Caco-2 (cell line): ENCODE measurements around the gene CAPN5. TPM values are rescaled to one million over a fixed set of nuclear protein-coding genes. Genes with fewer than 3 reads are reported as not detected.

Experiments
- BruUV-seq: library from RNA; stranded (reverse); fragments of 400-500 nt; replicated peaks from 2 replicates; lab custom pipeline; 2021; lab: Mats Ljungman, UMichigan
- CTCF ChIA-PET: fragments of 300-600 bp; sonication (Branson Sonifier 250); formaldehyde crosslinking; loops from one replicate; lab custom pipeline; 2022; ENCODE audit warnings: antibody characterized with exemption; lab: Charles Lee
- POLR2A ChIA-PET: fragments of 300-600 bp; sonication (Branson Sonifier 250); formaldehyde crosslinking; loops from one replicate; lab custom pipeline; 2022; ENCODE audit warnings: antibody characterized with exemption; lab: Charles Lee
- DNase-seq, 2 experiments: peaks; one replicate each; pipeline versions ENCODE4 v3.0.0 to v3.0.0-alpha.2; 2020 to 2022
- H3K27me3 ChIP-seq: replicated peaks from 2 replicates; pipeline ENCODE4 v1.6.0; 2011; ENCODE audit warnings: low read length; ENCODE audit not compliant: control insufficient read depth, insufficient read depth
- H3K36me3 ChIP-seq: 2 replicates; pipeline ENCODE4 v1.5.1; 2011; ENCODE audit warnings: low read length; ENCODE audit not compliant: control insufficient read depth, insufficient read depth
- H3K4me1 ChIP-seq: fragments of 250-450 bp; sonication (Bioruptor Pico); 2 replicates; pipeline ENCODE4 v1.5.1; 2020; ENCODE audit warnings: mild to moderate bottlenecking
- H3K4me3 ChIP-seq: 2 replicates; pipeline ENCODE4 v1.5.1; 2011; ENCODE audit warnings: low read depth, mild to moderate bottlenecking, control low read depth, low read length
- H3K9me3 ChIP-seq: fragments of 250-450 bp; sonication (Bioruptor Pico); 2 replicates; pipeline ENCODE4 v1.5.1; 2020; ENCODE audit warnings: mild to moderate bottlenecking, moderate library complexity
- H3K27ac Mint-ChIP-seq: one replicate; pipeline ENCODE4 v1.8.0; 2022; ENCODE audit warnings: mixed read lengths; ENCODE audit not compliant: unreplicated experiment
- H3K27me3 Mint-ChIP-seq: one replicate; pipeline ENCODE4 v1.8.0; 2022; ENCODE audit warnings: mixed read lengths; ENCODE audit not compliant: insufficient read depth, unreplicated experiment
- H3K36me3 Mint-ChIP-seq: one replicate; pipeline ENCODE4 v1.8.0; 2022; ENCODE audit warnings: mild to moderate bottlenecking, mixed read lengths; ENCODE audit not compliant: insufficient read depth, unreplicated experiment
- H3K4me1 Mint-ChIP-seq: one replicate; pipeline ENCODE4 v1.8.0; 2022; ENCODE audit warnings: low read depth, mixed read lengths; ENCODE audit not compliant: unreplicated experiment
- H3K4me3 Mint-ChIP-seq: one replicate; pipeline ENCODE4 v1.8.0; 2022; ENCODE audit warnings: mild to moderate bottlenecking, moderate library complexity, mixed read lengths; ENCODE audit not compliant: unreplicated experiment
- H3K9me3 Mint-ChIP-seq: one replicate; pipeline ENCODE4 v1.8.0; 2022; ENCODE audit warnings: mixed read lengths; ENCODE audit not compliant: unreplicated experiment
- intact Hi-C: fragments of 100-400 bp; cut with micrococcal nuclease; formaldehyde crosslinking; loops from one replicate; pipeline ENCODE4 v1.10.0; 2022; ENCODE audit not compliant: unreplicated experiment
- total RNA-seq: library from RNA; stranded (reverse); gene quantifications from 2 replicates; pipeline ENCODE4 v1.2.3, GENCODE V29; 2022
- TF ChIP-seq, protein P1 (sequence below), 2 experiments: fragments of 200-600 bp in 1 of 2; IDR thresholded peaks; 1 replicate in 1 of 2; 2 replicates in 1 of 2; pipeline versions ENCODE4 v1.5.1 to v1.8.0; 2011 to 2022; ENCODE audit warnings: antibody characterized with exemption in 1 of 2, control low read depth in 1 of 2, inconsistent platforms in 1 of 2, low read depth in 1 of 2, low read length in 1 of 2, mild to moderate bottlenecking in 1 of 2, moderate library complexity in 1 of 2; ENCODE audit not compliant: insufficient read depth in 1 of 2, severe bottlenecking in 1 of 2, unreplicated experiment in 1 of 2

CAPN5 gene
- total RNA-seq, 1 experiment from 2014 or later, result 21.2 TPM

DNA sequence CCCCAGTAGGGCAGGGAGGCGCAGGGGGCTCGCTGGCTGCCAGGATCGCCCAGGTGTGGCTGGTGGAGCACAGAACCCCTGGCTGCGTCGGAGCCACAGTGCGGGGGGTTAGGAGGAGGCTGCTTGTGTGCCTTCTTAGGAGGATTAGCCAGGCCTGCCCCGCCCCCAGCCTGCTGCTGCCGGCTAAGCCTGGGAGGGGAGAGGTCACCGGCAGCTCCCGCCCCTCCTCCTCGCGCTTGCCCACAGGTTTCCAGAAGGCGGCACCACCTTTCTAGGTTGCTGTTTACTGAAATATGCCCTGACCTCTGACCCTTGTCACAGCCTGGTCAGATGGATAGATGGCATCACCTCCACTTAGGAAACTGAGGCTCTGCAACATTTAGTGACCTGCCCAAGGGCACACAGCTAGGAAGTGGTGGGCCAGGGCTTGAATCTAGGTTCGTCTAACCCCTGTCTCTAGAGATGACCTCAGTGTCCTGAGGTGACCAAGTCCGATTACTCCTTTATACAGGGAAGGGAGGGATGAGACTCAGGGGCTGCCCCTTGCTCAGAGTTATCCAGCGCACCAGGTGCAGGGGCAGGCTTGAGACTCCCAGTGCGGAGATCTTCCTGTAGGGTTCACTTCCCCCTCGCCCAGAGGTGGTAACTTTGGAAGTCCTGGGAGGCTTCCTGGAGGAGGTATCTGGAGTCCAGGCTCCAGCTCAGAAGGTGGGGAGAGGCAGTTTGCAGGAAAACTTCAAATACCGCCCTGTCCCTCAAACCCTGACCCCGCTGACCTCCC lies 105.3 kb downstream of the CAPN5 start:
- no peak overlapping the region for H3K4me3 Mint-ChIP-seq
- no peaks in the 10 kb centered on the region for H3K36me3 Mint-ChIP-seq
- ChIA-PET CTCF (interaction anchor here (1.0 to 5.9 kb wide), 4 partner anchors 25 to 45 kb away, joined by 3 to 35 read pairs (median 3); partner anchors contain the start of gene MYO7A), POLR2A (no interaction called here)
- no peaks in the 10 kb centered on the region for H3K9me3 Mint-ChIP-seq
- peak; percentile 78 to 83 for DNase-seq
- intact Hi-C loops, result loop anchor here (5.0 kb wide), 2 partner anchors 45 to 125 kb away; partner anchors contain the start of gene MYO7A
- H3K4me1 Mint-ChIP-seq, result peaks cover 31% of the 10 kb centered on the region
- no peaks in the 10 kb centered on the region for H3K9me3 ChIP-seq
- H3K4me3 ChIP-seq, result no peak overlapping the region
- H3K27me3 ChIP-seq, result no peaks in the 10 kb centered on the region
- H3K4me1 ChIP-seq, result peaks cover 37% of the 10 kb centered on the region
- TF ChIP-seq, protein P1, sequence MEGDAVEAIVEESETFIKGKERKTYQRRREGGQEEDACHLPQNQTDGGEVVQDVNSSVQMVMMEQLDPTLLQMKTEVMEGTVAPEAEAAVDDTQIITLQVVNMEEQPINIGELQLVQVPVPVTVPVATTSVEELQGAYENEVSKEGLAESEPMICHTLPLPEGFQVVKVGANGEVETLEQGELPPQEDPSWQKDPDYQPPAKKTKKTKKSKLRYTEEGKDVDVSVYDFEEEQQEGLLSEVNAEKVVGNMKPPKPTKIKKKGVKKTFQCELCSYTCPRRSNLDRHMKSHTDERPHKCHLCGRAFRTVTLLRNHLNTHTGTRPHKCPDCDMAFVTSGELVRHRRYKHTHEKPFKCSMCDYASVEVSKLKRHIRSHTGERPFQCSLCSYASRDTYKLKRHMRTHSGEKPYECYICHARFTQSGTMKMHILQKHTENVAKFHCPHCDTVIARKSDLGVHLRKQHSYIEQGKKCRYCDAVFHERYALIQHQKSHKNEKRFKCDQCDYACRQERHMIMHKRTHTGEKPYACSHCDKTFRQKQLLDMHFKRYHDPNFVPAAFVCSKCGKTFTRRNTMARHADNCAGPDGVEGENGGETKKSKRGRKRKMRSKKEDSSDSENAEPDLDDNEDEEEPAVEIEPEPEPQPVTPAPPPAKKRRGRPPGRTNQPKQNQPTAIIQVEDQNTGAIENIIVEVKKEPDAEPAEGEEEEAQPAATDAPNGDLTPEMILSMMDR (IDR thresholded peaks at IDR 0.05; ENCODE audit: insufficient read depth in 1 of 2, low read depth in 1 of 2, low read length in 1 of 2, severe bottlenecking in 1 of 2, unreplicated experiment in 1 of 2), result no peak
- no peaks in the 10 kb centered on the region for H3K36me3 ChIP-seq
- no TSS peak for BruUV-seq
- no peaks in the 10 kb centered on the region for H3K27me3 Mint-ChIP-seq
- H3K27ac Mint-ChIP-seq, result no peak overlapping the region

DNA sequence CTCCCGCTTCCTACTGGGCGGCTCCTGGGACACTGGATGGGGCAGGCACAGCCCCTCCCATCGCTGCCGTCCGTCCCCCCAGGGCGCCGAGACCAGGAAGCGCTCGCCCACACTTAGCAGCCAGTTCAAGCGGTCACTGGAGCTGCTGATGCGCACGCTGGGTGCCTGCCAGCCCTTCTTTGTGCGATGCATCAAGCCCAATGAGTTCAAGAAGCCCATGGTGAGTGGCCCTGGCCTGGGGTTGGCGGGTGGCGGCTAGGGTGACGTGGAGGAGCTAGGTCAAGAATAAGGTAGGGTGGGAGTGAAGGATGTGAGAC lies 105.9 kb downstream of the CAPN5 start:
- DNase-seq, result peak in 1 of 2 experiments; percentile 66
- BruUV-seq, result no TSS peak
- Histone ChIP-seq H3K36me3 (no peaks in the 10 kb centered on the region), H3K4me3 (no peak overlapping the region), H3K4me1 (peaks cover 37% of the 10 kb centered on the region), H3K27me3 (no peaks in the 10 kb centered on the region), H3K9me3 (no peaks in the 10 kb centered on the region)
- ChIA-PET CTCF (interaction anchor here (5.9 kb wide), 1 partner anchor 45 kb away, joined by 35 read pairs; the partner anchor contains the start of gene MYO7A), POLR2A (no interaction called here)
- no peaks in the 10 kb centered on the region for H3K27me3 Mint-ChIP-seq
- no peaks in the 10 kb centered on the region for H3K36me3 Mint-ChIP-seq
- intact Hi-C loops, result loop anchor here (5.0 kb wide), 2 partner anchors 45 to 125 kb away; partner anchors contain the start of gene MYO7A
- TF ChIP-seq, protein P1 (IDR thresholded peaks at IDR 0.05; ENCODE audit: insufficient read depth in 1 of 2, low read depth in 1 of 2, low read length in 1 of 2, severe bottlenecking in 1 of 2, unreplicated experiment in 1 of 2), result no peak
- H3K4me3 Mint-ChIP-seq, result no peak overlapping the region
- H3K27ac Mint-ChIP-seq, result no peak overlapping the region
- H3K9me3 Mint-ChIP-seq, result no peaks in the 10 kb centered on the region
- peaks cover 31% of the 10 kb centered on the region for H3K4me1 Mint-ChIP-seq

DNA sequence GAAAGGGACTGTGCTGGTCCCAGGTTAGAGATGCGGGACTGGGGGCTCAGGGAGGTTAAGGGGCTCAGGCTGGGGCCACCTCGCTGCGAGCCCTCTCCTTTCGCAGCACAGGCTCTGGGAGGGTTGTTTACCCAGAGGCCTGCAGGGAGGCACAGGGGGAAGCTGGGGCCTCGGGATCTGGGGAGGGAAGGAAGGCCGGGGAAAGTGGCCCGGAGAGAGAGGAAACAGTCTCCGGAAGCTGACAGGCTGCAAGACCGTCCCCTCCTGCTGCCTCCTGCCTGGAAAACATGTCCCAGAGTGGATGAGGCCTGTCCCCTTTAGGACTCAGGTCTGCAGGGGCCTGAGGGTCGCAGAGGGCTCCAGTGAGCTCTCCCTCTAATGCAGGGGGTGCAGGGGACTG lies 106.7 kb downstream of the CAPN5 start:
- H3K4me1 ChIP-seq, result peaks cover 37% of the 10 kb centered on the region
- no TSS peak for BruUV-seq
- no peaks in the 10 kb centered on the region for H3K9me3 ChIP-seq
- Mint-ChIP-seq H3K4me3 (no peak overlapping the region), H3K4me1 (peaks cover 31% of the 10 kb centered on the region), H3K27me3 (no peaks in the 10 kb centered on the region), H3K27ac (peak overlapping the region; percentile 29), H3K9me3 (peaks cover 7% of the 10 kb centered on the region), H3K36me3 (no peaks in the 10 kb centered on the region)
- no peaks in the 10 kb centered on the region for H3K36me3 ChIP-seq
- H3K27me3 ChIP-seq, result no peaks in the 10 kb centered on the region
- ChIA-PET CTCF (interaction anchor here (0.6 to 5.9 kb wide), 5 partner anchors 14 to 46 kb away, joined by 3 to 35 read pairs (median 4); partner anchors contain the start of gene MYO7A), POLR2A (no interaction called here)
- no peak for DNase-seq
- no peak overlapping the region for H3K4me3 ChIP-seq
- intact Hi-C loops, result loop anchor here (5.0 kb wide), 2 partner anchors 46 to 126 kb away; partner anchors contain the start of gene MYO7A
- TF ChIP-seq, protein P1 (IDR thresholded peaks at IDR 0.05; ENCODE audit: insufficient read depth in 1 of 2, low read depth in 1 of 2, low read length in 1 of 2, severe bottlenecking in 1 of 2, unreplicated experiment in 1 of 2), result no peak
